GM13976 (cell line): ENCODE measurements around the gene CBX1.

ENCODE experiments used
- DNase-seq: peaks from one replicate; pipeline ENCODE4 v3.0.0; 2012; ENCODE audit warnings: low spot score
- in situ Hi-C: fragments of 300-500 bp; cut with MboI; formaldehyde crosslinking; loops from one replicate; pipeline ENCODE4 v1.12.0; 2022; ENCODE audit warnings: low sequenced_read_pairs, mixed read lengths, inconsistent platforms; ENCODE audit not compliant: unreplicated experiment
- TF ChIP-seq, protein P1 (sequence below): IDR thresholded peaks from 2 replicates; pipeline ENCODE4 v1.5.1; 2012; ENCODE audit warnings: borderline replicate concordance, mild to moderate bottlenecking; ENCODE audit not compliant: insufficient read depth; ENCODE audit errors: extremely low read depth, missing control alignments, control extremely low read depth

CBX1 gene

DNA sequence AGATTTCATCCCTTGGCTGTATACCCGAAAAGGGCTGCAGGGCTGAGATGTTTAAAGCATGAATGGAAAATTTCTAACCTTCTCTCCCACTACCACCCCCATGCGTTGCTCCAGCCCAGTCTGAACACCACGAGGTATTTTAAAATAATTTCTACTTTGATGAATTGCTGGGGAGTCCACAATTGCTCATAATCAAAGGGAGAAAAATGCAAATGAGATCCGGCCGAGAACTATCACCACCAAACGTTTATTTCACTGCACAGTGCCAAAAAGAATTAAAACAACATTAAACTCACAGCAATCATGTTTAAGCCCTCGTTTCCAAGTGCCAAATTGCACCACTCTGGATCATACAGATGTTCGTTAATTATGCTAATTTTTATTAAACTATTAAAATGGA, 43.0 kb upstream of the CBX1 start:
- TF ChIP-seq, protein P1, sequence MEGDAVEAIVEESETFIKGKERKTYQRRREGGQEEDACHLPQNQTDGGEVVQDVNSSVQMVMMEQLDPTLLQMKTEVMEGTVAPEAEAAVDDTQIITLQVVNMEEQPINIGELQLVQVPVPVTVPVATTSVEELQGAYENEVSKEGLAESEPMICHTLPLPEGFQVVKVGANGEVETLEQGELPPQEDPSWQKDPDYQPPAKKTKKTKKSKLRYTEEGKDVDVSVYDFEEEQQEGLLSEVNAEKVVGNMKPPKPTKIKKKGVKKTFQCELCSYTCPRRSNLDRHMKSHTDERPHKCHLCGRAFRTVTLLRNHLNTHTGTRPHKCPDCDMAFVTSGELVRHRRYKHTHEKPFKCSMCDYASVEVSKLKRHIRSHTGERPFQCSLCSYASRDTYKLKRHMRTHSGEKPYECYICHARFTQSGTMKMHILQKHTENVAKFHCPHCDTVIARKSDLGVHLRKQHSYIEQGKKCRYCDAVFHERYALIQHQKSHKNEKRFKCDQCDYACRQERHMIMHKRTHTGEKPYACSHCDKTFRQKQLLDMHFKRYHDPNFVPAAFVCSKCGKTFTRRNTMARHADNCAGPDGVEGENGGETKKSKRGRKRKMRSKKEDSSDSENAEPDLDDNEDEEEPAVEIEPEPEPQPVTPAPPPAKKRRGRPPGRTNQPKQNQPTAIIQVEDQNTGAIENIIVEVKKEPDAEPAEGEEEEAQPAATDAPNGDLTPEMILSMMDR: no peak
- no peak for DNase-seq
- in situ Hi-C loops: no loop called here

DNA sequence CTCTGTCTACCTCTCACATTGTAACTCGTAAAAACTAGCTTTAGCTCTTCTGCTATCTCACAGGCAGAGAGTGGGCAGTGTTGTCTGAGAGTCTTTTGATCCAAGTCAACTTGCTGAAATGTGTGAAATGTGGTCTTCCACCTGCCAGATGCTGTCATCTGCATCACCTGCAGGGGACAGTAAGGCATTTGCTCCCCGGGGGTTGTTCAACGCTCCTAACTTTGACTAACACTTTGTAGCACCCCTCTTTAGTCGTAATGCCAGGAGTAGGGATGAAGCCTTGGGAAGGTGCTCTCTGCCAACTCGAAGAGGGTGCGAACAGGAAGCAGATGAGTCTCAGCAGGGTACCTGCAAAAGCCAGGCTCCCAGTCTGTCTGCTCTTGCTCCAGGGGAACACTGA, 42.4 kb upstream of the CBX1 start:
- in situ Hi-C loops: no loop called here
- TF ChIP-seq, protein P1: peak; percentile 27

DNA sequence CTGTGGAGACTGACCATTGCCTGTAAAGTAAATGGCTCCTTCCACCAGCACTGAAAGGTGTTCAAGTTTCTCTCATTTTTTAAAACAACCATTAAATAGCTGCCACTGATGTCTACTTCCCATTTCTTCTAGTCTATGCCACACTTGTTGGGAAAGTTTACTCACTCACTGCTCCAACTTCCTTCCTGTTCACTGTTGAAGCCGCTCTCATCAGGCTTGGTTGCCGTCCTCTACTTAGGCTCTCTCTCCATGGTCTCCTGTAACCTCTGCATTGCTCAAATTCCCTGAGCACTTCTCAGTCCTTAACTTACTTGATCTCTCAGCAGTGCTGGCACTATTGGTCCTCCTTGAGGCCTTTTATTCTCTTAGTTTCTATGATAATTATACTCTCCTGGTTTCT, 38.7 kb upstream of the CBX1 start:
- TF ChIP-seq, protein P1: no peak
- DNase-seq: no peak
- in situ Hi-C loops: no loop called here

More for the DNA sequence above, 42.4 kb upstream of the CBX1 start:
- DNase-seq: peak; percentile 38

DNA sequence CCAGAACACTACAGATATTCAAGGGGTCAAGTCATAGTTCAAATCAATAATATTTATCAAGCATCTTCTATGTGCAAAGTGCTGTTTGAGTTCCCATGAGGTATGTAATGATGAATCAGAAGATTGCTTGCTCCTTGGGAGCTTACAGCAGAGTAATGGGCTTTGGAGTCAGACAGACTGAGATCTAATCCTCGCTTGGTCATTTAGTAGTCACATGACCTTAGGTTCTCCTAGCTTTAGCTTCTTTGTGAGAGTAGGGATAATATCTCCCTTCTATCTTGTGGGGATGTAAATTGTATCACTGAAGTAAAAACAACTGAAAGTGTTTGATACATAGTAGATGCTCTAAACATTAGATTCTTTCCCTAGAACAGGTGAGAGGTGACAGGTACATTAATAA, 36.4 kb upstream of the CBX1 start:
- DNase-seq: no peak
- TF ChIP-seq, protein P1: no peak
- in situ Hi-C loops: no loop called here

DNA sequence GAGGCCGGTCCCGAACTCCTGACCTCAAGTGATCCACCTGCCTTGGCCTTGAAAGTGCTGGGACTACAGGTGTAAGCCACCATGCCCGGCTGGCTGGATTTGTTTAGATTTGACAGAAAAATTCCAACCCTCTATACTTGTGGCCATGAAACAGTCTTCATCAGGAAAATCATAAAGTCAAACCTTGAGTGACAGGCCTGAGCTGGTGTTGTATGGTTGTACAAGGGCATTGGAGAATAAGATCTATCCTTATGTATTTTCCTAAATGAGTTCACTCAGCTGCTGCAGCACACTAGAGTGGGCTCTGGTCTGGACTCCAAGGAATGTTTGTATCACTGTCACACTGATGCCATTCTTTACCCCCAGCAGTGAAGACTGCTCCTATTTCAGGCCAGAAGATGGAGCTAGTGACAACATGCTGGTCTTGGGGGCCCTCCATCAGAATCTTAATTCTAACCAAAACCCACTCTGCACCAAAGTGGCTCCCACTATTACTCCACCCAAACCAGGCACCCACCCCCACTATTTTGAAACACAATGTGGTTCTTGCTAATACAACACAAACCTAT, 33.7 kb upstream of the CBX1 start:
- peak; percentile 39 for DNase-seq
- in situ Hi-C loops: no loop called here
- TF ChIP-seq, protein P1: peak; percentile 44

DNA sequence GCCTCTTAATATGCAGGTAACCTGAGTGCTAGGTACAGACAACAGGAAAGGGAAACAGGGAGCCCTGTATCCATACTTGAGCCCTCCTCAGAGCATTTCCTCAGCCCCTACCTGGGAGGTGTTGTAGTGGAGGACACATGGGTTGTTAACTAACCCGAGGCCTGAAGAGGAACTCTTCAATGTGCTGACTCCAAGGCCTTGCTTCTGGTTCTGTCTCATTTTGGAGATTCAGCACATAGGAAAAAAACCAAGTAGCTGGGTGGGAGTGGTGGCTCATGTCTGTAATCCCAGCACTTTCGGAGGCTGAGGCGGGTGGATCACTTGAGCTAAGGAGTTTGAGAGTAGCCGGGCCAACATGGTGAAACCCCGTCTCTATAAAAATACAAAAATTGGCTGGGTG, 31.1 kb upstream of the CBX1 start:
- in situ Hi-C loops: no loop called here
- TF ChIP-seq, protein P1: no peak
- DNase-seq: no peak
